Hepatocyte (in vitro differentiated cells): ENCODE results near the gene TJP2.

Source experiments
- EZH2 ChIP-seq: fragments of 200-600 bp; sonication (generic); IDR thresholded peaks from 2 replicates; pipeline ENCODE4 v1.6.1; 2016; ENCODE audit warnings: antibody characterized with exemption, mild to moderate bottlenecking, borderline replicate concordance
- EZH2phosphoT487 ChIP-seq: fragments of 200-600 bp; sonication (generic); IDR thresholded peaks from one replicate; pipeline ENCODE4 v1.6.1; 2018; ENCODE audit warnings: antibody characterized with exemption, mild to moderate bottlenecking, low read depth, moderate library complexity; ENCODE audit not compliant: unreplicated experiment, severe bottlenecking
- TF ChIP-seq, protein P1 (sequence below): fragments of 200-600 bp; sonication (generic); IDR thresholded peaks from 2 replicates; pipeline ENCODE4 v1.5.1; 2016; ENCODE audit warnings: antibody characterized with exemption, mild to moderate bottlenecking; ENCODE audit not compliant: poor library complexity

DNA sequence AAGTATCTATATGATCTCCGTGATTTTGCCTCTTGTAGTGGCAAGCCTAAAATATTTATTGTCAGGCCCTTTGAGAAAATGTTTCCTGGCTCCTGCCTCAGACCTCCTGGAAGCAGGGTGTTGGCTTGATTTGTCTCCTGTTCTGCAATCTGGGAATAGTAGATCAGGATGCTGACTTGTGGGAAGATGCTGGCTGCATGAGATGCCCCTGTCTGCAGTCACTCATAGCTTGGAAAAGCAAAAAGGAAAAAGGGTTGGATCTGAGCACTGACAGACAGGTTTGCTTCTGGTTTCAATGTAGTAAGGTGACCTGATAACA, 16.7 kb downstream of the TJP2 start:
- TF ChIP-seq, protein P1, sequence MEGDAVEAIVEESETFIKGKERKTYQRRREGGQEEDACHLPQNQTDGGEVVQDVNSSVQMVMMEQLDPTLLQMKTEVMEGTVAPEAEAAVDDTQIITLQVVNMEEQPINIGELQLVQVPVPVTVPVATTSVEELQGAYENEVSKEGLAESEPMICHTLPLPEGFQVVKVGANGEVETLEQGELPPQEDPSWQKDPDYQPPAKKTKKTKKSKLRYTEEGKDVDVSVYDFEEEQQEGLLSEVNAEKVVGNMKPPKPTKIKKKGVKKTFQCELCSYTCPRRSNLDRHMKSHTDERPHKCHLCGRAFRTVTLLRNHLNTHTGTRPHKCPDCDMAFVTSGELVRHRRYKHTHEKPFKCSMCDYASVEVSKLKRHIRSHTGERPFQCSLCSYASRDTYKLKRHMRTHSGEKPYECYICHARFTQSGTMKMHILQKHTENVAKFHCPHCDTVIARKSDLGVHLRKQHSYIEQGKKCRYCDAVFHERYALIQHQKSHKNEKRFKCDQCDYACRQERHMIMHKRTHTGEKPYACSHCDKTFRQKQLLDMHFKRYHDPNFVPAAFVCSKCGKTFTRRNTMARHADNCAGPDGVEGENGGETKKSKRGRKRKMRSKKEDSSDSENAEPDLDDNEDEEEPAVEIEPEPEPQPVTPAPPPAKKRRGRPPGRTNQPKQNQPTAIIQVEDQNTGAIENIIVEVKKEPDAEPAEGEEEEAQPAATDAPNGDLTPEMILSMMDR, result no peak
- TF ChIP-seq EZH2 (no peak), EZH2phosphoT487 (no peak)
